Measurements from ENCODE around the gene IL17RE.

Gene IL17RE

GRCh38 chr3:9955611-9956352, 53.1 kb downstream of the IL17RE start:
- DNase-seq (ENCODE audit: low read depth in 3 of 3) = no peak

GRCh38 chr3:9957214-9957613, 54.6 kb downstream of the IL17RE start:
- DNase-seq (ENCODE audit: low read depth in 3 of 3) = no peak

GRCh38 chr3:9965200-9965875, 62.7 kb downstream of the IL17RE start:
- no peak for DNase-seq (ENCODE audit: low read depth in 3 of 3)

Measured in stimulated activated CD4-positive, alpha-beta T cell treated with anti-CD3 and anti-CD28 coated beads, TNF-alpha, amount 100 ng/mL, for 48 hours (primary cell).